ENCODE data around the gene MAGEA11.

MAGEA11 gene

DNA sequence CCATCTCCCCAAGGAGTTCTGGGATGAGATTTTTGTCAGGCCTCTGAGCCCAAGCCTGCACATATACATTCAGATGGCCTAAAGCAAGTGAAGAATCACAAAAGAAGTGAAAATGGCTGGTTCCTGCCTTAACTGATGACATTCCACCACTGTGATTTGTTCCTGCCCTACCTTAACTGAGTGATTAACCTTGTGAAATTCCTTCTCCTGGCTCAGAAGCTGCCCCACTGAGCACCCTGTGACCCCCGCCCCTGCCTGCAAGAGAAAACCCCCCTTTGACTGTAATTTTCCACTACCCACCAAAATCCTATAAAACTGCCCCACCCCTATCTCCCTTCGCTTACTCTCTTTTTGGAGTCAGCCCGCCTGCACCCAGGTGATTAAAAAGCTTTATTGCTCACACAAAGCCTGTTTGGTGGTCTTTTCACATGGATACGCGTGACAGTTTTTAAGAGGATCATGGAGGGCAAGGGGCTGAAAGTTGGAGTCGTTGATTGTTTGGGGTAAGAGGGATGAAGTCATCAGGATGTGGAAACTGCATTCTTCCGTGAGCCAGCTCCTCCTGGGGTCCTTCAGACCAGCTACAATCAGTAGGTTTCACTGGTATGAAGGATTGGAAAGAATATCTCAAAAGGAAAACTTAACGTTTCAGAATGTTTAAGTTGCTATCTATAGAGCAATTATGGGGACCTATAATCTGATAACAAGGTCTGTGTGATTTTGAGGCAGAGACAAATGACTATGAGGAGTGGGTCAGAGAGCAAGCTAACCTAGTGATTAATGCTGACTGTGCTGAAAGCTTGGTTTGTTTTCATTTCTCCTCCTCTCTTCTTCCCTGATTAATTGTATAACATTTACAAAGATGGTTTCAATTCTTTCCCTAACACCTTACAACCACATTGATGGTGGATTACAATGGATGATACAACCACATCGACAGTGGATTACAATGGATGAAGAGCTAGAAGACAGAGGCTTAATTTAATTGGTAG is 28.6 kb upstream of the MAGEA11 start:
- no peaks in the 10 kb centered on the region for H3K36me3 ChIP-seq (ENCODE audit: insufficient read depth)
- no peaks in the 10 kb centered on the region for H3K27me3 ChIP-seq (ENCODE audit: insufficient read depth, low read depth)
- H3K4me2 ChIP-seq, result no peak overlapping the region
- H3K9ac ChIP-seq, result no peak overlapping the region
- H2AFZ ChIP-seq (ENCODE audit: low read depth), result no peak overlapping the region
- H3K27ac ChIP-seq, result no peak overlapping the region
- TF ChIP-seq, protein P1, sequence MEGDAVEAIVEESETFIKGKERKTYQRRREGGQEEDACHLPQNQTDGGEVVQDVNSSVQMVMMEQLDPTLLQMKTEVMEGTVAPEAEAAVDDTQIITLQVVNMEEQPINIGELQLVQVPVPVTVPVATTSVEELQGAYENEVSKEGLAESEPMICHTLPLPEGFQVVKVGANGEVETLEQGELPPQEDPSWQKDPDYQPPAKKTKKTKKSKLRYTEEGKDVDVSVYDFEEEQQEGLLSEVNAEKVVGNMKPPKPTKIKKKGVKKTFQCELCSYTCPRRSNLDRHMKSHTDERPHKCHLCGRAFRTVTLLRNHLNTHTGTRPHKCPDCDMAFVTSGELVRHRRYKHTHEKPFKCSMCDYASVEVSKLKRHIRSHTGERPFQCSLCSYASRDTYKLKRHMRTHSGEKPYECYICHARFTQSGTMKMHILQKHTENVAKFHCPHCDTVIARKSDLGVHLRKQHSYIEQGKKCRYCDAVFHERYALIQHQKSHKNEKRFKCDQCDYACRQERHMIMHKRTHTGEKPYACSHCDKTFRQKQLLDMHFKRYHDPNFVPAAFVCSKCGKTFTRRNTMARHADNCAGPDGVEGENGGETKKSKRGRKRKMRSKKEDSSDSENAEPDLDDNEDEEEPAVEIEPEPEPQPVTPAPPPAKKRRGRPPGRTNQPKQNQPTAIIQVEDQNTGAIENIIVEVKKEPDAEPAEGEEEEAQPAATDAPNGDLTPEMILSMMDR (conservative IDR thresholded peaks at IDR 0.05; ENCODE audit: low read depth, low read length), result no peak
- H3K4me3 ChIP-seq (IDR thresholded peaks at IDR 0.05; ENCODE audit: insufficient read depth, low read depth, low read length), result no peak overlapping the region
- no peaks in the 10 kb centered on the region for H3K79me2 ChIP-seq (ENCODE audit: insufficient read depth, low read depth)
- no peaks in the 10 kb centered on the region for H4K20me1 ChIP-seq (ENCODE audit: insufficient read depth)
- no peaks in the 10 kb centered on the region for H3K4me1 ChIP-seq (ENCODE audit: low read depth, poor library complexity, severe bottlenecking)

DNA sequence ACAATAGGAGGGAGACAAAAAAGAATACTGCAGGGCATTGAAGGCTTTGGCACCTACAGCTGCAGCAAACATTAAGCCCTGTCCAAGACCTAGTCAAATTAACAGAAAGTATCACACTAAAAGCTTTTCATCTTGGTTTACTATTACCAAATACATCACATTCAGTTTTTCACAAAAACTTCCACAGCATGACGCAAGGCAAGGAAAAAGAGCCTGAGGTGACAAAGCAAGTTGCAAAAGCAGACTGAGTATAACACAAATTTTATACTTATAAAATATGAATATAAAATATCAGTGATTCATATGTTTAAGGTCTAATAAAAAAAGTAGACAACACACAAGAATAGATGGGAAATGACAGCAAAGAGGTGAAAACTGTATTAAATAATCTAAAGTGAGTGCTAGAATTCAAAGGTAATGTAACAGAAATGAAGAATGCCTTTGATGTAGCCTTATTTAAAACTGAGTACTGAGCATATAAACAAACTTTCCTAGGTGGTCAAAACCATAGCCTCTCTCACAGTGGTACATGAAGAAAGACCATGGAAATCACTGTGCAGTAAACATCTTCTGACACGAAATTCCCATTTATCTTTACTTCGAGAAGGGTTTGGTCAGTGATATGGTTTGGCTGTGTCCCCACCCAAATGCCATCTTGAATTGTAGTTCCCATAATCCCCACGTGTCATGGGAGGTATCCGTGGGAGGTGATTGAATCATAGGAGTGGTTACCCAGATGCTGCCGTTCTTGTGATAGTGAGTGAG is 27.7 kb upstream of the MAGEA11 start:
- no peak overlapping the region for H2AFZ ChIP-seq (ENCODE audit: low read depth)
- H3K4me2 ChIP-seq, result no peak overlapping the region
- no peak overlapping the region for H3K9ac ChIP-seq
- H3K36me3 ChIP-seq (ENCODE audit: insufficient read depth), result no peaks in the 10 kb centered on the region
- no peaks in the 10 kb centered on the region for H4K20me1 ChIP-seq (ENCODE audit: insufficient read depth)
- no peaks in the 10 kb centered on the region for H3K4me1 ChIP-seq (ENCODE audit: low read depth, poor library complexity, severe bottlenecking)
- H3K27ac ChIP-seq, result no peak overlapping the region
- no peaks in the 10 kb centered on the region for H3K27me3 ChIP-seq (ENCODE audit: insufficient read depth, low read depth)
- H3K4me3 ChIP-seq (IDR thresholded peaks at IDR 0.05; ENCODE audit: insufficient read depth, low read depth, low read length), result no peak overlapping the region
- no peaks in the 10 kb centered on the region for H3K79me2 ChIP-seq (ENCODE audit: insufficient read depth, low read depth)
- TF ChIP-seq, protein P1 (conservative IDR thresholded peaks at IDR 0.05; ENCODE audit: low read depth, low read length), result no peak

DNA sequence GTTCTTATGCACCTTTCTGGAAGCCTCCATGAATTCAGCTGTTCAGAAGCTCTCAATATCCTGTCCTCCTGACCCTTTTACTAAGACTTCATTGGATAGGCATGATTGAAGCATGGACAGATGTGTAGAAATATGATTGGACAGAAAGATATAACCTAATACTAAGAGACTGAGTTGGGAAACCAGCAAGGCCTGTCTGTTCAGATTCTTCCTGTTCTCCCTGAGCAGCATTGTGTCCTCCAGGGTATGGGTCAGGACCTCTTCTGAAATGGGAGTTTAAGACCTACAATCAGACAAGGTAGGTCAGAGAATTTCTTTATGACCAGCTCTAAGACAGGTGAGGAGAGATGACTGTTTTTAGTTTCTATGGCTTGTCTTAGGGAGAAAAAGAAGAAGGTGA is 23.9 kb upstream of the MAGEA11 start:
- TF ChIP-seq, protein P1 (conservative IDR thresholded peaks at IDR 0.05; ENCODE audit: low read depth, low read length), result no peak
- H3K4me1 ChIP-seq (ENCODE audit: low read depth, poor library complexity, severe bottlenecking), result no peaks in the 10 kb centered on the region
- H3K9ac ChIP-seq, result no peak overlapping the region
- no peaks in the 10 kb centered on the region for H3K27me3 ChIP-seq (ENCODE audit: insufficient read depth, low read depth)
- no peak overlapping the region for H2AFZ ChIP-seq (ENCODE audit: low read depth)
- no peaks in the 10 kb centered on the region for H4K20me1 ChIP-seq (ENCODE audit: insufficient read depth)
- H3K27ac ChIP-seq, result no peak overlapping the region
- no peak overlapping the region for H3K4me3 ChIP-seq (IDR thresholded peaks at IDR 0.05; ENCODE audit: insufficient read depth, low read depth, low read length)
- no peak overlapping the region for H3K4me2 ChIP-seq
- H3K36me3 ChIP-seq (ENCODE audit: insufficient read depth), result no peaks in the 10 kb centered on the region
- H3K79me2 ChIP-seq (ENCODE audit: insufficient read depth, low read depth), result no peaks in the 10 kb centered on the region

DNA sequence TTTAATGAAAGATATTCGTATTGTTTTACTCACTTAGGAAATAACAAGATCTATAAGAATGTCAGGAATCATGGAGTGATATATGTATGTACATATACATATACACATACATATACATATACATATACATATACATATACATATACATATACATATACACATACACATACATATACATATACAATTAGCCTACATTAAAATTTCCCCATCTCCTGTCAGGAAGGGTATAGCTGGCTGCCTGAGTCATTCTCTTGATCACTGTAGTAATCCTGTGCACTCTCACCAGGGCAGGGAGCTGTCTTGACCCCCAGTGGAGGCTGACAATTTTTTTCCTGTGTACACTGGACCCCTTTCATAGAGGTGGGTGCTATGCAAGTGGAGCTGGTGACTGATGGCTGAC is 23.3 kb upstream of the MAGEA11 start:
- Histone ChIP-seq H3K79me2 (ENCODE audit: insufficient read depth, low read depth) (no peaks in the 10 kb centered on the region), H3K4me1 (ENCODE audit: low read depth, poor library complexity, severe bottlenecking) (no peaks in the 10 kb centered on the region), H4K20me1 (ENCODE audit: insufficient read depth) (no peaks in the 10 kb centered on the region), H3K4me3 (IDR thresholded peaks at IDR 0.05; ENCODE audit: insufficient read depth, low read depth, low read length) (no peak overlapping the region), H3K36me3 (ENCODE audit: insufficient read depth) (no peaks in the 10 kb centered on the region), H3K4me2 (no peak overlapping the region), H3K27me3 (ENCODE audit: insufficient read depth, low read depth) (no peaks in the 10 kb centered on the region), H2AFZ (ENCODE audit: low read depth) (no peak overlapping the region), H3K27ac (no peak overlapping the region), H3K9ac (no peak overlapping the region)
- TF ChIP-seq, protein P1 (conservative IDR thresholded peaks at IDR 0.05; ENCODE audit: low read depth, low read length), result no peak
